Endothelial cell of umbilical vein (primary cell): ENCODE results near the gene CCDC197. TPM values are rescaled to one million over a fixed set of nuclear protein-coding genes. Genes with fewer than 3 reads are reported as not detected.

Experiments
- BruUV-seq: library from RNA; stranded (reverse); fragments of 400-500 nt; replicated peaks from 2 replicates; lab custom pipeline; 2021; lab: Mats Ljungman, UMichigan
- CTCF ChIA-PET: fragments of 300-600, 350-600 bp; sonication (Branson Sonifier 250); formaldehyde crosslinking; loops from one replicate; lab custom pipeline; 2021; ENCODE audit warnings: antibody characterized with exemption, inconsistent platforms; lab: Charles Lee
- POLR2A ChIA-PET: fragments of 300-600, 350-600 bp; sonication (Branson Sonifier 250); formaldehyde crosslinking; loops from one replicate; lab custom pipeline; 2021; ENCODE audit warnings: antibody characterized with exemption, inconsistent platforms; lab: Charles Lee
- DNase-seq: peaks from one replicate; pipeline ENCODE4 v3.0.0-alpha.2; 2011; ENCODE audit warnings: low read depth, low spot score
- FAIRE-seq: peaks from 2 replicates; lab custom pipeline; 2011; peaks lifted over from hg19 to GRCh38; lab: Jason Lieb, UNC
- H2AFZ ChIP-seq: 2 replicates; pipeline ENCODE4 v1.6.0; 2012; ENCODE audit warnings: low read depth, low read length, control low read depth, inconsistent platforms
- H3K27ac ChIP-seq: 2 replicates; pipeline ENCODE4 v1.5.1; 2011; ENCODE audit warnings: low read depth, mild to moderate bottlenecking, control low read depth, low read length, moderate library complexity; ENCODE audit not compliant: insufficient read depth
- H3K27me3 ChIP-seq, 2 experiments: 2 replicates each; pipeline versions ENCODE4 v1.6.0 to v1.6.1; 2011; ENCODE audit warnings: low read length in 2 of 2, mixed read lengths in 1 of 2; ENCODE audit not compliant: control insufficient read depth in 2 of 2, insufficient read depth in 2 of 2
- H3K36me3 ChIP-seq, 2 experiments: 2 replicates in 1 of 2; 3 replicates in 1 of 2; pipeline ENCODE4 v1.5.1; 2011; ENCODE audit warnings: low read length in 2 of 2, mild to moderate bottlenecking in 1 of 2, moderate library complexity in 1 of 2; ENCODE audit not compliant: control insufficient read depth in 2 of 2, insufficient read depth in 2 of 2; ENCODE audit errors: extremely low read depth in 1 of 2
- H3K4me1 ChIP-seq: 3 replicates; pipeline ENCODE4 v1.5.1; 2011; ENCODE audit warnings: mild to moderate bottlenecking, low read length; ENCODE audit not compliant: control insufficient read depth, insufficient read depth; ENCODE audit errors: extremely low read depth
- H3K4me2 ChIP-seq: 2 replicates; pipeline ENCODE4 v1.6.1; 2011; ENCODE audit warnings: low read length, control low read depth, mixed read lengths; ENCODE audit not compliant: insufficient read depth
- H3K4me3 ChIP-seq, 3 experiments: fragments of 200-600 bp in 1 of 3; sonication (generic), shearing (Covaris generic) in 1 of 3; replicated peaks in 1 of 3; 2 replicates each; pipeline ENCODE4 v1.5.1; 2011 to 2016; ENCODE audit warnings: control low read depth in 3 of 3, low read length in 3 of 3, mild to moderate bottlenecking in 2 of 3, inconsistent platforms in 1 of 3, low read depth in 1 of 3, moderate library complexity in 1 of 3; ENCODE audit not compliant: insufficient read depth in 1 of 3
- H3K79me2 ChIP-seq: 2 replicates; pipeline ENCODE4 v1.6.0; 2012; ENCODE audit warnings: low read length, inconsistent platforms; ENCODE audit not compliant: control insufficient read depth, insufficient read depth
- H3K9ac ChIP-seq: replicated peaks from 2 replicates; pipeline ENCODE3; 2011; ENCODE audit warnings: low read length, control low read depth; ENCODE audit not compliant: insufficient read depth; ENCODE audit errors: extremely low read depth
- H3K9me1 ChIP-seq: replicated peaks from 3 replicates; pipeline ENCODE4 v1.6.0; 2011; ENCODE audit warnings: mild to moderate bottlenecking, low read length; ENCODE audit not compliant: control insufficient read depth, insufficient read depth; ENCODE audit errors: extremely low read depth
- H3K9me3 ChIP-seq: replicated peaks from 2 replicates; pipeline ENCODE4 v1.5.1; 2012; ENCODE audit warnings: low read length, inconsistent platforms; ENCODE audit not compliant: control insufficient read depth, insufficient read depth
- H4K20me1 ChIP-seq: replicated peaks from 2 replicates; pipeline ENCODE3; 2011; ENCODE audit warnings: mild to moderate bottlenecking, low read length; ENCODE audit not compliant: control insufficient read depth, insufficient read depth; ENCODE audit errors: extremely low read depth
- CTCF ChIP-seq, 2 donors: IDR thresholded peaks; 1 replicate in 1 of 2; 2 replicates in 1 of 2; pipeline ENCODE4 v1.5.1; 2011; ENCODE audit warnings: low read length in 2 of 2, mild to moderate bottlenecking in 2 of 2, moderate library complexity in 2 of 2, control low read depth in 1 of 2, inconsistent platforms in 1 of 2, low read depth in 1 of 2; ENCODE audit not compliant: insufficient read depth in 1 of 2; ENCODE audit errors: extremely low read depth in 1 of 2
- EZH2 ChIP-seq: IDR thresholded peaks from 2 replicates; pipeline ENCODE4 v1.6.1; 2012; ENCODE audit warnings: borderline replicate concordance, low read depth, mild to moderate bottlenecking, moderate library complexity, low read length, inconsistent platforms; ENCODE audit not compliant: severe bottlenecking
- GATA2 ChIP-seq: IDR thresholded peaks from 2 replicates; pipeline ENCODE4 v1.7.0; 2011; ENCODE audit warnings: low read depth, mild to moderate bottlenecking, moderate library complexity, mixed read lengths, low read length; ENCODE audit not compliant: insufficient read length, insufficient read depth
- MAX ChIP-seq: IDR thresholded peaks from 2 replicates; pipeline ENCODE4 v1.6.1; 2011; ENCODE audit not compliant: insufficient read depth, insufficient read length
- MYC ChIP-seq: IDR thresholded peaks from one replicate; pipeline ENCODE4 v1.6.1; 2011; ENCODE audit warnings: mild to moderate bottlenecking, low read depth, low read length
- POLR2A ChIP-seq: IDR thresholded peaks from 2 replicates; pipeline ENCODE4 v1.6.1; 2012; ENCODE audit warnings: low read depth, mild to moderate bottlenecking, control low read depth, low read length
- POLR2AphosphoS5 ChIP-seq: IDR thresholded peaks from 2 replicates; pipeline ENCODE4 v1.6.1; 2012; ENCODE audit warnings: low read depth, mild to moderate bottlenecking, control low read depth, low read length, moderate library complexity; ENCODE audit not compliant: insufficient read depth
- dilution Hi-C: fragments of 300-500 bp; cut with MboI; formaldehyde crosslinking; loops from one replicate; pipeline ENCODE4 v1.15.0; 2019; ENCODE audit warnings: low sequenced_read_pairs; ENCODE audit not compliant: extremely low pct_ligation_motif_present
- intact Hi-C: fragments of 100-400 bp; cut with micrococcal nuclease; formaldehyde crosslinking; loops from one replicate; pipeline ENCODE4 v1.10.0; 2022
- polyA plus RNA-seq, 4 experiments: library from polyadenylated mRNA; depleted of rRNA in 3 of 4; stranded (reverse) in 3 of 4; unstranded in 1 of 4; fragments of >200 nt; gene quantifications; 2 replicates each; pipeline versions ENCODE4 v1.2.1 to v1.2.3, GENCODE V29; 2011 to 2012; ENCODE audit warnings: missing spikeins in 1 of 4
- total RNA-seq: library from RNA; stranded (reverse); gene quantifications from 2 replicates; pipeline ENCODE4 v1.2.3, GENCODE V29; 2021

The CCDC197 gene
- total and polyA plus RNA-seq, 2 donors (not counting 3 experiments of a cell fraction or from before 2014, with no cell fraction given): not detected

GRCh38 chr14:94038510-94038909, 41.4 kb downstream of the CCDC197 start:
- Histone ChIP-seq H3K36me3 (no peaks in the 10 kb centered on the region), H3K79me2 (no peaks in the 10 kb centered on the region), H3K27me3 (no peaks in the 10 kb centered on the region), H3K4me2 (no peak overlapping the region), H3K4me1 (no peaks in the 10 kb centered on the region), H2AFZ (no peak overlapping the region), H3K9me1 (no peaks in the 10 kb centered on the region), H4K20me1 (no peaks in the 10 kb centered on the region), H3K4me3 (no peak overlapping the region), H3K9me3 (no peaks in the 10 kb centered on the region), H3K9ac (no peak overlapping the region), H3K27ac (no peak overlapping the region)
- DNase-seq (no peak), FAIRE-seq (no peak)
- intact Hi-C loops (no loop called here), dilution Hi-C loops (no loop called here)
- ChIA-PET CTCF (interaction anchor here (0.8 to 10.5 kb wide), 4 partner anchors 10 to 99 kb away, joined by 3 to 347 read pairs (median 4); no protein-coding TSS in a partner anchor), POLR2A (no interaction called here)
- BruUV-seq: no TSS peak
- TF ChIP-seq POLR2A (no peak), EZH2 (no peak), POLR2AphosphoS5 (no peak), CTCF (IDR thresholded peaks at IDR 0.05; ENCODE audit: extremely low read depth in 1 of 2, insufficient read depth in 1 of 2, low read depth in 1 of 2, low read length in 2 of 2) (no peak)

DNA sequence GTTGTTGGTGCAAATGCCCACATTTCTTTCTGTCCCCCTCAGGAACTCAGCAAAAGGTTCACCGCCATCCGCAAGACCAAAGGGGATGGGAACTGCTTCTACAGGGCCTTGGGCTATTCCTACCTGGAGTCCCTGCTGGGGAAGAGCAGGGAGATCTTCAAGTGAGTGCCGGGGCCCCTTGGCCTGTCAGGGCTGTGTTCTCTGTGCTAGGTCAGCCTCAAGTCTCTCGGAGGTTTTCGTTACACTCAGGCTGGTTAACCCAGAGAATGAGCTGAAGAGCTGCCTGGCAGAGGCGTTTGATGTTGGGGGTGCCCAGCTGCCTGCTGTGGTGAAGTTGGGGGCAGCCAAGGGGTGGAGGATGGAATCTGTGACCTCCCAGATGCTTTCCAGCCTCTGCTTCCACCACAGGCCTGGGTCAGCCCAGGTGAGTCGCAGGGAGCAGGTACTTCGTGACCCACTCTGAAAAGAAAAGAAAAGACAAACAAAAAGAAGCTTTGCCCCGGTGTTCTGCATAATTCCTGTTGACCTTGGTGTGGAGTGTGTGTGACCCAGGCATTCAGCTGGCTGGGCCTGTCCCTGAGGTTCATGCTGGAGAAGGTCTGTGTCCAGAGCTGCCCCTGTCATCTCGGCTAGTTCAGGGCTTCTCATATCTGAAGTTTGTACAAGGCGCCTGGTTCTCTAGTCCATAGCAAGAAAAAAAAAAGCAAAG, 42.0 kb downstream of the CCDC197 start:
- H3K79me2 ChIP-seq: no peaks in the 10 kb centered on the region
- no peaks in the 10 kb centered on the region for H3K9me3 ChIP-seq
- H3K4me3 ChIP-seq: no peak overlapping the region
- no peak overlapping the region for H2AFZ ChIP-seq
- FAIRE-seq (no peak), DNase-seq (no peak)
- no peaks in the 10 kb centered on the region for H3K27me3 ChIP-seq
- H3K4me2 ChIP-seq: no peak overlapping the region
- no TSS peak for BruUV-seq
- no peaks in the 10 kb centered on the region for H4K20me1 ChIP-seq
- TF ChIP-seq MYC (no peak), MAX (no peak), GATA2 (no peak), CTCF (IDR thresholded peaks at IDR 0.05; ENCODE audit: extremely low read depth in 1 of 2, insufficient read depth in 1 of 2, low read depth in 1 of 2, low read length in 2 of 2) (no peak), POLR2A (no peak)
- intact Hi-C loops: no loop called here
- H3K9me1 ChIP-seq: no peaks in the 10 kb centered on the region
- no peaks in the 10 kb centered on the region for H3K4me1 ChIP-seq
- no peaks in the 10 kb centered on the region for H3K36me3 ChIP-seq
- dilution Hi-C loops: no loop called here
- CTCF ChIA-PET: interaction anchor here (0.7 to 10.5 kb wide), 3 partner anchors 90 to 99 kb away, joined by 3 to 347 read pairs (median 3); no protein-coding TSS in a partner anchor
- H3K9ac ChIP-seq: no peak overlapping the region
- POLR2A ChIA-PET: no interaction called here
- H3K27ac ChIP-seq: no peak overlapping the region
